ENCODE results near the gene COL15A1.

DNA sequence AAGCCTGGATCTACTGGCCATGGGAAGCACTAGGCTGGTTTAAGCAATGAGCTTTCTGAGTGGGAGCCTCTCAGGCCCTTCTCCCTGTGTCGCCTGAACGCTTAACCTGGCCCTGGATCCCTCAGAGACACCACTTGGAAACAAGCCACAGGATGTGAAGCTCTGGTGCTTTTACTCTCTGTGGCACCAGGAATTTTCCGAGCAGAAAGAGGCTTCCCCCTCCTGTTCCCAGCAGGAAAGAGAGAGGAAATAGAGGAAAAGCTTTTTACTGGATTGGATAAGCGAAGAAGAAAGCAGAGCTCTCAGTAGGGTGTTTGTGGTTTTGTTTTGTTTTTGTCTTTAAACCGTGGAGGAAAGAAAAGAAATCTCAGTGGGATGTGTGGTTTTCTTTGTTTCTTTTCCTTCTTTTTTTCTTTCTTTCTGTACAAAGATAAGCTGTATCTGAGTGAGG is 34.5 kb downstream of the COL15A1 start:
- TF ChIP-seq, protein P1, sequence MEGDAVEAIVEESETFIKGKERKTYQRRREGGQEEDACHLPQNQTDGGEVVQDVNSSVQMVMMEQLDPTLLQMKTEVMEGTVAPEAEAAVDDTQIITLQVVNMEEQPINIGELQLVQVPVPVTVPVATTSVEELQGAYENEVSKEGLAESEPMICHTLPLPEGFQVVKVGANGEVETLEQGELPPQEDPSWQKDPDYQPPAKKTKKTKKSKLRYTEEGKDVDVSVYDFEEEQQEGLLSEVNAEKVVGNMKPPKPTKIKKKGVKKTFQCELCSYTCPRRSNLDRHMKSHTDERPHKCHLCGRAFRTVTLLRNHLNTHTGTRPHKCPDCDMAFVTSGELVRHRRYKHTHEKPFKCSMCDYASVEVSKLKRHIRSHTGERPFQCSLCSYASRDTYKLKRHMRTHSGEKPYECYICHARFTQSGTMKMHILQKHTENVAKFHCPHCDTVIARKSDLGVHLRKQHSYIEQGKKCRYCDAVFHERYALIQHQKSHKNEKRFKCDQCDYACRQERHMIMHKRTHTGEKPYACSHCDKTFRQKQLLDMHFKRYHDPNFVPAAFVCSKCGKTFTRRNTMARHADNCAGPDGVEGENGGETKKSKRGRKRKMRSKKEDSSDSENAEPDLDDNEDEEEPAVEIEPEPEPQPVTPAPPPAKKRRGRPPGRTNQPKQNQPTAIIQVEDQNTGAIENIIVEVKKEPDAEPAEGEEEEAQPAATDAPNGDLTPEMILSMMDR (IDR thresholded peaks at IDR 0.05 in 4 of 5, conservative IDR thresholded peaks at IDR 0.05 in 1 of 5) = no peak
- TF ChIP-seq POLR2A (IDR thresholded peaks at IDR 0.05) = no peak

Data from gastrocnemius medialis (tissue), 4 donors.